ENCODE results near the gene ZNF784. TPM values are rescaled to one million over a fixed set of nuclear protein-coding genes. Genes with fewer than 3 reads are reported as not detected.

ZNF784 gene
- total RNA-seq, result 8.7 and 9.3 TPM in 2 replicates
- 7.5 TPM for polyA plus RNA-seq (2012)

DNA sequence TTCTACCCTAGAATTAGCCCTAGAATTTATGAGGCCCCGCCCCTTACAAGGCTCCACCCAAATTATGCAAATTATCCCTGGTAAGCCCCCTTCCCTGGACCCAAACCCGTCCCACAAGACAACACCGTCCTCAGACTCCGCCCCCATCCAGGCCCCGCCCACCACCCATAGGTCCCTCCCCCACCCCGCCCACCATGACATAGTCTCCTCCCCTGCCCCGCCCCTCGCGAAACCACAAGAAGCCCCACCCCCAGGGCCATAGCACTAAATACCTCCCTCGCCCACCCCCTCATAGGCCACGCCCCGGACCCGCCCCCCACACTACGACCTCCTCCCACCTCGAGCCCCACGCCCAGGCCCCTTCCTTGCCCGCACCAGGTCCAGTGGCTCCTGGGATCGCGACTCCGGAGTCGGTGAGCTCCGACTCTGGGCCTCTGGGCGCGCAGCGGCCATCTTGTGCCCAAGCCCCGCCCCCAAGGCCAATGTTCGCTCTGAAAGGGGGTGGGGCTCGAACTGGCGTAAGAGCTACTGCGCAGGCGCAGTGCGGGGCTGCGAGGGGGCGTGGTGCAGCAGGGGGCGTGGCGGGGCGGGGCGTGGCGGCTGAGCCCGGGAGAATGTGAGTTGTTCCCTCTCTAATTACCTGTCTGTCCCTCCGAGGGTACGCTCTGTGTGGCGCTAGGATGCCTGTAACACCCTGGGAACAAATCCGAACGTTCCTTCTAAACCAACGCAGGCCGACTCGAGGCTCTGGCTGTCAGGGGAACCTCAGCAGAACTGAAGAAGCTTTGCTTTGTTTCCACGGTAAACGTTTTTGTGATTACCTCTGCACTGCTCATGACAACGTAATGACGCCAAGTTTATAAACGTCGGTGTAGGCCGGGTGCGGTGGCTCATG lies at the start of gene ZNF784:
Gene ZNF784, minus strand, starts transcription at position 458 of the 895 bp plus-strand sequence. Its CDS starts 5 bp downstream, at position 453.
- DNase-seq (ENCODE audit: low read depth), result peak; percentile 92

DNA sequence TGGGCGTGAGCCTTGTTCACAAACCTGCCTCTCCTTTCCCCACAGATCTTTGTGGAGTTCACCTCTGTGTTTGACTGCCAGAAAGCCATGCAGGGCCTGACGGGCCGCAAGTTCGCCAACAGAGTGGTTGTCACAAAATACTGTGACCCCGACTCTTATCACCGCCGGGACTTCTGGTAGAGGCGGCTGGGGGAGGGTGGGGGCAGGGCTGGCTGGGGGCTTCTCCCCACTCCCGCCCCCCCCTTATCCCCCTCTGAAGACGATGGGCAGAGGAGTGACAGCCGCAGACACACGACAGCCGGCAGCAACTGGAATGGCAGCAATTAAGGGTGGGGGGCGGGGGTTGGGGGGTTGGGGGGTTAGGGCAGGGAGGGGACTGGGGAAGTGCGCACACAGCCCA lies 49.5 kb upstream of the ZNF784 start:
- DNase-seq (ENCODE audit: low read depth), result no peak

GRCh38 chr19:55673465-55673864 lies 49.1 kb upstream of the ZNF784 start:
- no peak for DNase-seq (ENCODE audit: low read depth)

- no peak for DNase-seq (ENCODE audit: low read depth)
These were observed 48.1 kb upstream of the ZNF784 start for GRCh38 chr19:55672418-55672817.

GRCh38 chr19:55671054-55671378 lies 46.6 kb upstream of the ZNF784 start:
- no peak for DNase-seq (ENCODE audit: low read depth)

DNA sequence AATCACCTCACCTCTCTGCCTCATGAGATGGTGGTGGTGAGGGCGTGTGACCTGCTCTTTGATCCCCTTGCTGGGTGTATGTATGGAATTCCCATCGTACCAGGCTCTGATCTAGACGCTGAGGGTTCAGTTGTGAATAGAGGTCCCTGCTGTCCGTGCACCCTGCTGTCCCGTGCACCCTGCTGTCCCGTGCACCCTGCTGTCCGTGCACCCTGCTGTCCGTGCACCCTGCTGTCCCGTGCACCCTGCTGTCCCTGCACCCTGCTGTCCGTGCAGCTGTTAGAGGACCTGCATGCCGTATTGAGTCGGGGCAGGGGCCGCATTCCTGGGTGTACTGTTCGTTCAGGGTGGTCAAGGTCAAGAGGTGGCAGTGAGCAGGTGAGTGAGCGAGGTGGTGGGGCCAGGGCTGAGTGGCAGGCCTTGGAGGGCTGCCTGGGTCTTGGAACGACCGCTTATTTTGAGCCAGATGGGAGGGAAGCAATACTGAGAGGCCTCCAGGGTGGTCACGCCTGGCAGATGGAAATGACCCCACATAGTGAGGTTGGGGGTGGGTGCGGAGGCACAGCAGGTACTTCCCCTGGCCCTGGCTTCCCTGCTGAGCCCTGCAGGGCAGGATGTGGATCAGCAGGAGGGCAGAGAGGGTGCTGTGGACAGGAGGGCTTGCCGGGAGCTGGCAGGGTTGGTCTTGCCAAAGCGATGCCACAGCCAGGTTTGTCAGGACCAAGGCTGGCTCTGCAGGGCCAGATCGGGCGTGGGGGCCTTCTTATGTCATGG lies 46.1 kb upstream of the ZNF784 start:
- DNase-seq (ENCODE audit: low read depth), result no peak

DNA sequence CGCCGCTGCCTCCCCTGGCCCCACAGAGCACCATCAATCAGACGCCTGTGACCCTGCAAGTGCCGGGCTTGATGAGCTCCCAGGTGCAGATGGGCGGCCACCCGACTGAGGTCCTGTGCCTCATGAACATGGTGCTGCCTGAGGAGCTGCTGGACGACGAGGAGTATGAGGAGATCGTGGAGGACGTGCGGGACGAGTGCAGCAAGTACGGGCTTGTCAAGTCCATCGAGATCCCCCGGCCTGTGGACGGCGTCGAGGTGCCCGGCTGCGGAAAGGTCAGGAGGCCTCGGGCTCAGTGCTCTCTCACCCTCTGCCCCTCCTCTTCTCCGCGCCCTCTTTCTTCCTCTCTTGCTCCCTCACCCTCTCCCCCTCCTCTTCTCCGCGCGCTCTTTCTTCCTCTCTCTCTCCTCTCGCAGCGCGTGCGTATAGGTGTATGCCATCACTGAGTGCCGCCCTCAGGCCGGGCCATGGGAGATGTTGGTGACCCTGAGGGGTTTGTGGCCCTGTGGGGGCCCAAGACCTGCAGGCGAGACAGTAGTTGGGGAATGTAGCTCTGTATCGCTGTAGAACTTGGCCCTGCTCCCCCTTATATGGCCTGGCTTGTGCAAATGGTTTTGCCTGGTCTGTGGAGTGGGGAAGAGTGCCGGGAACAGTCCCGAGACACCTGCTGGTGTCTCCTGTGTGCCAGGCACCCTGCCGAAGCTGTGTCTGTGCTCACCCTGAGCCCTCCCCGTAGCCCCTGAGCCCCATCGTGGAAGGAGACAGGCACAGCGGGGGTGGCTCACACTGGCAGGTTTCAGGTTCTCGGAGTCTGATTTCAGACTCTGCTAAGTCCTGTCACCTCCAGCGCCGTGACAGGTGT lies 45.3 kb upstream of the ZNF784 start:
- no peak for DNase-seq (ENCODE audit: low read depth)

- no peak for DNase-seq (ENCODE audit: low read depth)
These were observed 44.4 kb upstream of the ZNF784 start for GRCh38 chr19:55668603-55669348.

DNA sequence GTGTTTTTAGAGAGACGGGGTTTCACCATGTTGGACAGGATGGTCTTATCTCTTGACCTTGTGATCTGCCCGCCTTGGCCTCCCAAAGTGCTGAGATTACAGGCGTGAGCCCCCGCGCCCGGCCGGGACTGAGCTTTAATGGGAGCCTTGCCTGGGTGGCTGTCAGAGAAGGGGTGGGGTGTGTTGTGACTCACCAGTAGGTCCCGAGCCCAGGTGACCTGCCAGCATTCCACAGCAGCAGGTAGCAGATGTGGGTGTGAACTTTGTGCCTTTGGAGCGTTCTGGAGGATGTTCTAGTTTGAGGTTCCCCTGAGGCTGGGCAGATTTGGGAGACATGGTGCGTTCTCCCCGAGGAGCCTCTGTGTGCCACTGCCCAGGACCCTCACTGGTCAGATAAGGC lies 43.6 kb upstream of the ZNF784 start:
- no peak for DNase-seq (ENCODE audit: low read depth)

GRCh38 chr19:55667511-55667910 lies 43.1 kb upstream of the ZNF784 start:
- DNase-seq (ENCODE audit: low read depth), result no peak

DNA sequence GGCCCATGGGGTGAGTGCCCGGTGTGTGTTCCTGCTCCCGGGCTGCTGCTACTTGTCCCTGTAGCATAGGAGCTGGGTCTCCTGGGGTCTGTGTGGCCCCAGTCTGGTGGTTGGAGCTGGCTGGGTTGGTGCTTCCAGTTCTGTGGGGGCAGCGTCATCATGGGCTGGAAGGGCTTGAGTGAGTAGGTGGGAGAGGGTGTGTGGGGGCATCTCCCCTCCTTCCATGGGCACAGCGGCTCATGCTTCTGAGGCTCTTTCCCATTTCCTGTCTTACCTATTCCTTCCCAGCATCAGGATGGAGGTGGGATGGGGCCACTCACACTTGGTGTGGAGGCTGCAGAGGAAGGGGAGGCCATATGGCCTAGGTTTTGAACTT lies 42.6 kb upstream of the ZNF784 start:
- no peak for DNase-seq (ENCODE audit: low read depth)

DNA sequence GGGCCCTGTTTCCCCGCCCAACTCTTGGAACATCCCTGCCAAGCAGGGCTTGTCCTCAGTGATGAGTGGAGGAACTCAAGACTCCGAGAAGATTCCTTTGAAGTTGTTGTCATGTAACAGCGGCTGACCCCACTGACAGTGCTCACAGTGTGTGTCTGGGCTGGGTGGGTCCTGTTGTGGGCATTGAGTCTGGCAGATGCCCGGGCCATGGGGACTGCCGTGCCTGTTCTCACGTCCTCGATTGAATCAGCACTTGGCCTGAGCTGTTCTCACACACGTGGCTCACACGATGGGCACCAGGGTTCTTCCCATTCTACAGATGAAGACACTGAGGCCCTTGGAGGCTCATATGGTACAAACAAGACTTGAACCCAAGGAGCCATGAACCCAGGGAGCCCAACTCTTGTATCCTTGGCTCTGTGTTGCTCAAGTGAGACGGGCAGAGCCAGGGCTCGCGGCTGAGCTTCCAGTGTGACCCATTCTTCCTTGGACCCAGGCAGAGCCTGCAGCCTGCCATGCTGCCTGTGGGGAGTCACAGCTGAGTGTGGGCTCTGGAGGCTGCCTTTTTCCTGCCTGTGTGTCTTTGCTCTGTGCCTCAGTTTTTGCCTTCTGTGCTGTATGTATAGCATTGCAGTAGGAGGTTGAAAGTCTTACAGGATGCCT lies 42.1 kb upstream of the ZNF784 start:
- DNase-seq (ENCODE audit: low read depth), result no peak

DNA sequence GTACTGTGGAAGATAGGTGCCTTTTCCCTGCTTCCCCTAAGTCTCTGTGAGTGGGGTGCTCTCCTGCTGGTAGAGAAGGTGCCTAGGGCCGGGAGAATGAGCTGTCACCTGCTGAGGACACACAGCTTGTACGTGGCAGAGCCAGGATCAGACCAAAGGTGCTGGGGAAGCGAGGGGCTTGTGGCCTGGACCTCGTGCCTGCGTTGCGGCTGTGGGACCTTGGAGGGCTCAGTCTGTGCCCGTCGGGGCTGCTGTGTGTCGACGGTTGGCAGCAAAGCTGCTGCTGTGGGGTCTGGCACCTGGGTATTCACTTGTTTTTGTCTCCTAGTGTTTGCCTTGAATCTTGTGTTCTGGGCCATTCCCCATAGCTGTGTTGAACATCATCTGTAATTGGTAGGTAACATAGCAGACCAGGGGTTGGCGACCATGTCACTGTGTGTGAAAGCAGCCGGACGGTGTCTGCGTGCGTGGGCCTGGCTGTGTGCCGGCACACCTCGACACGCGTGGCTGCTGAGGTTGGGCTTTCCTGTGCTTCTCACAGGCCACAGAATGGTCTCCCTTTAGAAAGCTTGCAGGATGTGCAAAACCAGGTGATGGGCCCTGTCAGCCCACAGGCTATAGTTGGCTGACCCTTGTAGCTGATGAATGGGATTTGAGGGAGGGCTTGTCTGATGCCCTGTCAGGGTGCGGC lies 39.6 kb upstream of the ZNF784 start:
- no peak for DNase-seq (ENCODE audit: low read depth)

DNA sequence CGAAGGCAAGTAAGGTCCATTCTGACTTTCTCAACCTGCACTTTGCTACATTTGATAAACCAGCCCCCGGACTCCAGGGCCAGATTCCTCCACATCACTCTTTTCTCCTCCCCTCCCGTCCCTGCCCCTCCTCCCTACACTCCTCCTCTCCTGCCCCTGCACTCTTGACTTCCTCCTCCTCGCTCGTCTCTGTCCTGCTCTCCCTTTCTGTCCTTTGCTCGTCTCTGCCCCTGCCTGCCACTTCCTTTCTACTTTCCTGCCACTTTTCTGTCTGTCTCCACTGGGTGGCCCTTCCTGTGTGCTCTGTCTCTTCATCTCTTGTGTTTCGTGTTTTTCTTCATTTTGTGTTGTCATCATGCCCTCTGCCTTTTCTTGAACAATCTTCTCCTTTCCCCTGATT lies 37.5 kb upstream of the ZNF784 start:
- DNase-seq (ENCODE audit: low read depth), result no peak

- no peak for DNase-seq (ENCODE audit: low read depth)
These were observed 36.6 kb upstream of the ZNF784 start for GRCh38 chr19:55660991-55661390.

DNA sequence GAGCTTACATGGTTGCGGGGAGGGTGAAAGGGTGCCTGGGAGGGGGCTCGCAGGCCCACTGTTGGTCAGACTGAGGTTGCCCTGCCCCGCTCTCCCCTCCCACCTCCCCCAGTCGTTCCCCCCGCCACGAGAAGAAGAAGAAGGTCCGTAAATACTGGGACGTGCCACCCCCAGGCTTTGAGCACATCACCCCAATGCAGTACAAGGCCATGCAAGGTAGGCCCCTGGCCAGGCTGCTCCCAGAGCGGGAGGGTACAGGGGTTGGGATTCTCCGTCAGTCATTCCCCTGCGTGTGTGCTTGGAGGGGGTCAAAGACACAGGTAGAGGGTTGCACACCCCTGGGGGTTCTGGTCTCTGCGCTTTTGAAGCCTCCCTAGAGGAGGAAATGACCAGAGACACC lies 36.0 kb upstream of the ZNF784 start:
- DNase-seq (ENCODE audit: low read depth), result no peak

GRCh38 chr19:55659822-55660221 lies 35.5 kb upstream of the ZNF784 start:
- no peak for DNase-seq (ENCODE audit: low read depth)

DNA sequence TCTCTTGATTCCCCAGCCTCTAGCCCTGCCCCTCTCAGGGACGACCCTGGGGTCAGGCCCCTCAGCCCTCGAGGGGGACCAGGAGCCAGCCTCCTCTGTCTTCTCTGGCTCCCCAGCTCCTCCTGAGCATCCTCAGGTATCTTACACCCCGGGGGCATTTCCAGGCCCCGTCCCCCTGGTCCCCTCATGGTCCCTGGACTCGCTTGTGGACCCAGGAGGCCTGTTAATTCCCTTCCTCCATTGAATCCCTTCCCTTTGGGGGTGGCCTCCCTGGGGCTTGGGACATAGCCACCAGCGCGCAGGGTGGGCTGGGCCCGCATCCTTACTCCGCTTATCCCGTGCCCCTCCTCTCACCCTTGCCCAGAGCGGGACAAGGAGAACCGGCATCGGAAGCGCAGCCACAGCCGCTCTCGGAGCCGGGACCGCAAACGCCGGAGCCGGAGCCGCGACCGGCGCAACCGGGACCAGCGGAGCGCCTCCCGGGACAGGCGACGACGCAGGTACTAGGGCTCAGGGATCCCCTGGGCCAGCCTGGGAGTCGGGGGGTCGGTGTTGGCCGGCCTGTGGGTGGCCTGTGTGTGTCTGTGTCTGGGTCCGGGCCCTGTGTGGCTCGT lies 34.6 kb upstream of the ZNF784 start:
- no peak for DNase-seq (ENCODE audit: low read depth)
